Lower lobe of right lung (tissue), 2 donors: ENCODE results near the gene EEF1AKMT1. TPM values are rescaled to one million over a fixed set of nuclear protein-coding genes. Genes with fewer than 3 reads are reported as not detected.
"Not testable (repeated sequence)": the region's sequence is repeated elsewhere in the genome, so short reads cannot be mapped to it uniquely, and the experiment has no call there.

ENCODE experiments used
- ATAC-seq, 2 donors: fragments of 200-7000 bp; cut with Tn5 transposase; one replicate each; pipeline ENCODE4 v1.9.1; 2020 to 2022; ENCODE audit warnings: mild to moderate bottlenecking in 2 of 2, moderate library complexity in 2 of 2
- DNase-seq: peaks from one replicate; pipeline ENCODE4 v3.0.0-alpha.2; 2020
- H3K27ac ChIP-seq: fragments of 200-600 bp; one replicate; pipeline ENCODE4 v1.8.0; 2022
- H3K27me3 ChIP-seq: fragments of 200-600 bp; one replicate; pipeline ENCODE4 v1.8.0; 2022; ENCODE audit warnings: low read depth
- H3K36me3 ChIP-seq: fragments of 200-600 bp; one replicate; pipeline ENCODE4 v1.8.0; 2022; ENCODE audit warnings: mild to moderate bottlenecking
- H3K4me1 ChIP-seq: fragments of 200-600 bp; one replicate; pipeline ENCODE4 v1.8.0; 2022
- H3K4me3 ChIP-seq: fragments of 200-600 bp; one replicate; pipeline ENCODE4 v1.8.0; 2022; ENCODE audit warnings: mild to moderate bottlenecking
- H3K9me3 ChIP-seq: fragments of 200-600 bp; one replicate; pipeline ENCODE4 v1.8.0; 2022
- CTCF ChIP-seq: fragments of 200-600 bp; IDR thresholded peaks from one replicate; pipeline ENCODE4 v1.8.0; 2022; ENCODE audit warnings: antibody characterized with exemption, mild to moderate bottlenecking
- intact Hi-C: fragments of 100-400 bp; cut with DNase I; formaldehyde crosslinking; loops from one replicate; pipeline ENCODE4 v1.11.0; 2022
- total RNA-seq: library from RNA; stranded (reverse); fragmentation: NEBNext Ultra II Directional; extraction: Animal tissue kit (Norgen Biotek cat#: 25700); gene quantifications from one replicate; pipeline ENCODE4 v1.2.1, GENCODE V29; 2021
- donor health status: DM: no; HTN: yes; CAD: no; lungs with severe emphysema.

EEF1AKMT1 gene
- total RNA-seq, 1 donor from 2014 or later: 8.7 TPM

DNA sequence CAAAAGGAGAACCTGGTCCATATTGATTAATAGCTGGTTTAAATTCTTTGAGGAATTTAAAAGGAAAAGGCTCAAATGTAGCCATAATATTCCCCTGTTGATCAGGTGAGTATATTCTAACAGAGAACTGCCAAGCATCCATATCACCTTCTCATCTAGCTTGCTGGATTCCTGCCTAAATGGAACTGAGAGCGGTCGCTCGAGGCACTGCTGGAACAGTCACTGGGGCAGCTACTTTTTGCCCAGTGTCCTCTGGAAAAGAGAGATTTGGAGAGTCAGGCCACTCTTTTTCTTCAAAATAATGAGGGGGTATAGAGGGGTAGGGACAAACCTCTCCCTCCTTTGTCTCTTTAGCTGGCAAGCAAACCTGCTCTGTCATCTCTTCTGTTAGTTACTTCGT, 89.7 kb downstream of the EEF1AKMT1 start:
- Histone ChIP-seq H3K36me3 (no peaks in the 10 kb centered on the region), H3K27ac (no peak overlapping the region), H3K4me3 (no peak overlapping the region), H3K9me3 (no peaks in the 10 kb centered on the region), H3K27me3 (no peaks in the 10 kb centered on the region), H3K4me1 (no peaks in the 10 kb centered on the region)
- DNase-seq: no peak
- TF ChIP-seq CTCF: no peak
- no peak for ATAC-seq
- intact Hi-C loops: no loop called here

- DNase-seq (no peak), ATAC-seq (no peak)
- H3K27me3 ChIP-seq: no peaks in the 10 kb centered on the region
- H3K4me1 ChIP-seq: no peaks in the 10 kb centered on the region
- H3K36me3 ChIP-seq: no peaks in the 10 kb centered on the region
- no peak overlapping the region for H3K27ac ChIP-seq
- no peaks in the 10 kb centered on the region for H3K9me3 ChIP-seq
- intact Hi-C loops: no loop called here
- TF ChIP-seq CTCF: no peak
- no peak overlapping the region for H3K4me3 ChIP-seq
These were observed 91.7 kb downstream of the EEF1AKMT1 start for GRCh38 chr13:20682061-20682460.

DNA sequence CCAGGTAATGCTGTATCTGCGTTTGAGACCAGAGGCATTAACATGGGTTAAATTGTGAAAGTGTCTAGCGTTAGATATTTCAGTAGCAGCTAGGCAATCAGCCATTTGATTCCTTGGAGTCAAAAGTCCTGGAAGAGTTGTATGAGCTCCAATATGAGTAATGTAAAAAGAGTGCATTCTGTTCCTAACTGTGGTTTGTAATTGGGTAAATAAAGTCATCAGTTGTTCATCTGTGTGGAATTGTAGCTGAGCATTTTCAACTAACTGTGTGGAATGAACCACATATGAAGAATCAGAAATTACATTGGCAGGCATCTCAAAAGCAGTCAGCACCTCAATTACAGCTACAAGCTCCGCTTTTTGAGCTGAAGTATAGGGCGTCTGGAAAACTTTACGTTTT, 92.3 kb downstream of the EEF1AKMT1 start:
- H3K27me3 ChIP-seq, H3K4me3 ChIP-seq, H3K27ac ChIP-seq, H3K4me1 ChIP-seq, DNase-seq, H3K36me3 ChIP-seq, ATAC-seq, intact Hi-C loops, H3K9me3 ChIP-seq: not testable (repeated sequence)

DNA sequence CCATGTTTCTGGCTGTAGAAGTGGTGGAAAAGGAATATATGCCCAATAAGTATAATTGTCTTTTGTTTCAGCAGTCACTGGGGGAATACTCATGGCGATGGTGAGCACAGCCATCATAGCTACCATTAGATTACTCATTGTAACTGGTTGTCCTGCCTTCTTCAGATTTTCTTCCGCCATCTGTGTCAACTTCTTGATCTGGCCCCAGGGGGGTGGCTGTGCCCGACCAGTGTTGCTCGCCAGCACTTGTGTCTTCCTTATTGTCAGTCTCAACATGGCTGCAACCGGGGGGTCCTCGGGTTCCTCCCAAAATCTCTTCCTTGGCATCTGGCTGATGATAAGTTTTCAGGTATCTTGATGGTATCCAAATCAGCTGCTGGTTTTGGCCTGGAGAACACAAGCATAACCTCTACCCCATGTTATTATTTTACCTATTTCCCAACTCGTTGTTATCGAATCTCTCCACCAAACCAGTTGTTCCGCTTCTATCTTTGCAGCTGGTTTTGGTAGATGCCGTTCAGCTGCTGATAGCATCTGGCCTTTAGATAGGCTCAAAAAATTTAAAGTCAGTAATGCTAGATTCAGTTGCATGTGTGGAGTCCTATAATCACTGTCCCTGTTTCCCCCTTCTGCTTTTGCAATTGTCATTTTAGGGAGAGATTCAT, 93.2 kb downstream of the EEF1AKMT1 start:
- Histone ChIP-seq H3K27me3 (no peaks in the 10 kb centered on the region), H3K27ac (no peak overlapping the region), H3K9me3 (no peaks in the 10 kb centered on the region), H3K4me1 (no peaks in the 10 kb centered on the region), H3K4me3 (no peak overlapping the region), H3K36me3 (no peaks in the 10 kb centered on the region)
- intact Hi-C loops: no loop called here
- ATAC-seq (no peak), DNase-seq (no peak)
- TF ChIP-seq CTCF: no peak

DNA sequence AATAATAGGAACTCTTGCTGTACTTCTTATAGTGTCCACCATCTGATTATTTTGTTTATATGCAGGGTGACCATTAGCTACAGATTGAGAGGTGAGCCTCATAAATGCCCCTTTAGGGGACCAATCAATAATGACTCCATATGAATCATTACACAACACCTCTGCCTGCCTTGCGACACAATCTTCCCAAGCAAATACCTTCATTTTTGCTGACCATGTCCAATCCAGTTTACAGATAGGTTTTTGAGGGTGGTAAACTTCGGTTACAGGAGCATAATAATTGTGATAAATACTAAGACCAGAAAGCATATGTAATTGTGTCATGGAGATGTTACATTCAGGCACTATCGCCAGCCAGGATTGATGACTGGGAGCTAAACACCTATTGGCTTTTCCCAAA, 93.9 kb downstream of the EEF1AKMT1 start:
- intact Hi-C loops: no loop called here
- Histone ChIP-seq H3K27me3 (no peaks in the 10 kb centered on the region), H3K27ac (no peak overlapping the region), H3K36me3 (no peaks in the 10 kb centered on the region), H3K9me3 (no peaks in the 10 kb centered on the region), H3K4me3 (no peak overlapping the region), H3K4me1 (no peaks in the 10 kb centered on the region)
- DNase-seq (no peak), ATAC-seq (no peak)
- no peak for TF ChIP-seq CTCF

Other genes with a start within 250 kb of the EEF1AKMT1 start
- 24.9 TPM for gene CRYL1, start 248.1 kb downstream of the EEF1AKMT1 start, total RNA-seq
- 15.3 TPM for gene IFT88, start 206.8 kb downstream of the EEF1AKMT1 start, total RNA-seq
- 1.5 TPM for gene IL17D, start 70.3 kb downstream of the EEF1AKMT1 start, total RNA-seq
- 17.1 TPM for gene XPO4, start 128.8 kb upstream of the EEF1AKMT1 start, total RNA-seq